GM10266 (cell line): Measurements from ENCODE around the gene DNTTIP2.

Experiments used
- DNase-seq: peaks from one replicate; pipeline ENCODE4 v3.0.0; 2012; ENCODE audit errors: extremely low spot score
- CTCF ChIP-seq: IDR thresholded peaks from 2 replicates; pipeline ENCODE4 v1.5.1; 2012; ENCODE audit warnings: mild to moderate bottlenecking, low read depth; ENCODE audit not compliant: control insufficient read depth, insufficient read depth; ENCODE audit errors: missing control alignments

DNTTIP2 gene

GRCh38 chr1:93899543-93900207 is 20.7 kb upstream of the DNTTIP2 start:
- TF ChIP-seq CTCF, result no peak

DNA sequence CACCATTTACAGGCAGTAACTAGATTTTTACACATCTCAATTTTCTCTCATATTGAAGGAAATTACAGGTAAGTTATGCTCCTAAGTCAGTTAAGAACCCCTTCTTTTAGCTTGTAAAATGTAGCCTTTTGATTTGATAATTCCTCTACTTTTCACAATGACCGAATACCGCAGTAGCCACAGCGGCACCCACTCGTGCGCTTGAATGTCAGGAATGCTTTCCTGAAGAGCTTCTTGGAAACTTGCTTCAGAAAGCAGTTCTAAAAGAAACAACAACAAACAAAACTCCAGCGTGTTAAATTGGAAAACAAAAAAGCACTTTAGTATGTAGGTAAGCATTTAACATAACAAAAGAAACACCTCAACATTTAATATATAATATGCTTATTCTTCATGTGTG is 9.9 kb upstream of the DNTTIP2 start:
- DNase-seq, result no peak
- no peak for TF ChIP-seq CTCF

More at GRCh38 chr1:93899543-93900207, 20.7 kb upstream of the DNTTIP2 start:
- DNase-seq, result no peak

DNA sequence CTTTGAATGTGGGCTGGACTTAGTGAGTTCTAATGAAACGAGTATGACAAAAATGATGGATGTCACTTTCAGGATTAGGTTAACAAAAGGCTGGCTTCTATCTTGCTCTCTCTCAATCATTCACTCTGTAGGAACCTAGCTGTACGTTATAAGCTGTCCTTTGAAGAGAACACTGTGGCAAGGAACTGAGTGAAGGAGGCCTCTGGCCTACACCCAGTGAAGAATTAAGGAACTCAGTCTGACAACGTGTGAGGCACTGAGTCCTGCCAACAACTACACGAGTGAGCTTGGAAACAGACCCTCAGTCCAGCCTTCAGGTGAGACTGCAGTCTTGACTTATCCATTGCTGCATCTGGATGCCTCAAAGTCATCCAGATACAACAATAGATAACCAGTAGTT is 3.3 kb upstream of the DNTTIP2 start:
- TF ChIP-seq CTCF, result no peak
- no peak for DNase-seq

DNA sequence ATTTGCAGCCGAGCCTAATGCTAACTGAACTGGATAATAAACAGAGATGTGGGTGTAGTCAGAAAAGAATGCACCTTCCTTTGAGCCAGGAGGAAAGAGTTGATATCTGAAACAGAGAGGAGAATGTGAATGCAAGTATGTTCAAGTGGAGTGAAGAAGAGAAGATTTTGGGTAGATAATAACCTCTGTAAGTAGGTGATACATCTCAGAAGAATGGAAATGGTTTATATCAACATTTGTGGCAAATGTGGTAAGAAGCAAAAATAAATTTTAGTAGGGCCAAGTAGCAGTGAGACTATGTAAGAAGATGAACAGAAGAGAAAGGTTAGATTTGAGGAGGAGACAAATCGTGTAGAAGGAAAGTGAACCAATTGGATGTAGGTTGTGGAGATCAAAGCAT is 1.7 kb upstream of the DNTTIP2 start:
- DNase-seq, result no peak
- no peak for TF ChIP-seq CTCF

- no peak for TF ChIP-seq CTCF
- peak; percentile 49 for DNase-seq
These were observed 511 bp downstream of the DNTTIP2 start for GRCh38 chr1:93878501-93878888.

DNA sequence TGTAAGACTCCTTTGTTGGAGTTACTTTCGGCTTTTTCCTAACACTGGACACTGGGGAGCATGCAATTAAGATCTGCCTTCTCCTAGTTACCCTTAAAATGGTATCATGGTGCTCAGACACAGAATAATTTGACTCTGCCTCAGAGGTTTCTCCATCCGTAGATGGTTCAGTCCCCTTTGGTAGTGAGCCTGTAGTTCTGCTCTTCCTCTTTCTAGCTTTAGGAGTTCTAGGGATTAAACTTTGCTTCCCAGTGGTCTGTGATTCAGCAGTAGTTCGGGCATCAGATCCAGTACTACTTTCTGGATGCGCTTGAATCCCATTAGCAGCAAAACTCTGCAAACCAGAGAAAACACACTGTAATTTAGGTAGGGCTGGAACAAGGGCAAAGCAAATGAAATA is 1.5 kb downstream of the DNTTIP2 start:
- no peak for DNase-seq
- TF ChIP-seq CTCF, result no peak

DNA sequence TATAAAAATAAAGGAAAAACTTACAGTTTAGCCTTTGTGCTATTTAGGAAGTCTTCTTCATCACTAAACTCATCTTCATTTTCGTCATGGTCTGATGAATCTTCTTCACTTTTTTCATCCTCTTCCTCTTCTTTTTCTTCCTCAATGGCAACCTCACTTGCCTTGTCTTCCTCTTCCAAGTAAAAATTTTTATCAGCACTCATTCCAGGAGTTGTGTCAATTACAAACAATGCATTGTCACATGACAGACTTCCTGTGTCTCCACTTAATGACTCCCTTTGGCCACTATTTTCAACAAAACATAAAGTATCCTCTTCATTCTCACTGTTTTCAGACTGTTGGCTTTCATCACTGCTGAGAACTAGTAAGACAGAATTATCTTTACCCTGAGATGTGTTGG is 2.8 kb downstream of the DNTTIP2 start:
- DNase-seq, result no peak

More for the DNA sequence above, 2.8 kb downstream of the DNTTIP2 start:
- no peak for TF ChIP-seq CTCF
